GM19468 (cell line): Measurements from ENCODE around the gene CFAP54.
"Not testable (repeated sequence)": the region's sequence is repeated elsewhere in the genome, so short reads cannot be mapped to it uniquely, and the experiment has no call there.

Experiments used
- ATAC-seq: cut with Tn5 transposase; IDR thresholded peaks from one replicate; pipeline ENCODE4 v1.9.1; 2021; ENCODE audit warnings: mild to moderate bottlenecking, moderate library complexity, moderate number of reproducible peaks; ENCODE audit not compliant: unreplicated experiment; ENCODE audit errors: extremely low read depth

CFAP54 gene

GRCh38 chr12:96471368-96472050 lies 17.9 kb upstream of the CFAP54 start:
- ATAC-seq: no peak

DNA sequence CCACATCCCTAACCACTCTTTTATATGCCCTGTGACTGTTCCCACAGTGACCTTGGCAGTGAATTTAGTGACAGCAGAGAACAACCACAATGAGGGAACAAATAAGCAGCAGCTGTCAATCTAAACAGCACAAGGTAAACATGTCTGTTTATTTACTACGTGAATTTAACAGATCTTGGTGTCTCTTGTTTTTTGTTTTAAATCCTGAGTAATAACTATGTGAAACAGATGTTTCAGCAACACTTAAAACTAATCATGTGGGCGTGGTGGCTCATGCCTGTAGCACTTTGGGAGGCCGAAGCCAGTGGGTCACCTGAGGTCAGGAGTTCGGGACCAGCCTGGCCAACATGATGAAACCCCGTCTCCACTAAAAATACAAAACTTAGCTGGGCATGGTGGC lies 17.0 kb upstream of the CFAP54 start:
- ATAC-seq: no peak

GRCh38 chr12:96473394-96474093 lies 15.8 kb upstream of the CFAP54 start:
- no peak for ATAC-seq

GRCh38 chr12:96474206-96474605 lies 15.2 kb upstream of the CFAP54 start:
- ATAC-seq: no peak

GRCh38 chr12:96478011-96478410 lies 11.4 kb upstream of the CFAP54 start:
- no peak for ATAC-seq

- no peak for ATAC-seq
Measured at GRCh38 chr12:96482086-96482485, 7.3 kb upstream of the CFAP54 start.

DNA sequence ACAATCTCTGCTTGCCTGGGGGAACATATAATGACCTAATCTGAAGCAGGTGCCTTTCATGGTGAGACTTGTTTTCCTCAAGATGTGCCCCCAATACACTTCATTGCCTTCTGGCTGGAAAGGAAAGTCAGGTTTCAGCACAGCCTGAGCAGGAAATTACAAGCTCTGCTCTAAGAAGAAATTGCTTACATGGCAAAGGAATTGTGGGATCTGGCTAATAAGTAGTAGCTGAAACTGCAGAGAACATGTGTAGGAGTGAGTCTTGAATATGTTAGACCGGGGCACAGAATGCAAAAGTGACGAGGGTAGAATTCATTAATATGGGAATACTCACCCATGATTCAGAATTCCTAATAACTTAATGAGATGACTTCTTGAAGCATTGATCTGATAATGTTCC lies 6.3 kb upstream of the CFAP54 start:
- no peak for ATAC-seq

GRCh38 chr12:96486751-96487613 lies 2.4 kb upstream of the CFAP54 start:
- no peak for ATAC-seq

- no peak for ATAC-seq
Measured at GRCh38 chr12:96487634-96488033, 1.7 kb upstream of the CFAP54 start.

DNA sequence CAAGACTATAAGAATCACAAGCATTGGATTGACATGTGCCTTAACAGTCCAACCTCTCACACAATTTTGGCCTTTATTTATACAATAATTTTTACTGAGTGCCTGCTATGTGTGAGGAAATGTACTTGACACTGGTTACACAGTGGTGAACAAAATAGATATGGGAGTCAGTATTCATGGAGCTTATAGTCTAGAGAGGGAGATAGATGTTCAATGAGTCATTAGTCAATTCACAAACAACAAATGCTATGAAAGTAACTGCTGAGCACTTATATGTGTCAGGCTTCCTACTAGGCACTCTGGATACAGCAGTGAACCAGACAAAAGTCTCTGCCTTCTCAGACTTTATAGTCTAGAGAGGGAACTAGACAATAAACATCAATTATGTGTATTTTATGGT lies 3.7 kb downstream of the CFAP54 start:
- ATAC-seq: no peak

GRCh38 chr12:96494154-96494553 lies 4.8 kb downstream of the CFAP54 start:
- not testable (repeated sequence) for ATAC-seq

GRCh38 chr12:96495155-96495554 lies 5.8 kb downstream of the CFAP54 start:
- ATAC-seq: no peak

DNA sequence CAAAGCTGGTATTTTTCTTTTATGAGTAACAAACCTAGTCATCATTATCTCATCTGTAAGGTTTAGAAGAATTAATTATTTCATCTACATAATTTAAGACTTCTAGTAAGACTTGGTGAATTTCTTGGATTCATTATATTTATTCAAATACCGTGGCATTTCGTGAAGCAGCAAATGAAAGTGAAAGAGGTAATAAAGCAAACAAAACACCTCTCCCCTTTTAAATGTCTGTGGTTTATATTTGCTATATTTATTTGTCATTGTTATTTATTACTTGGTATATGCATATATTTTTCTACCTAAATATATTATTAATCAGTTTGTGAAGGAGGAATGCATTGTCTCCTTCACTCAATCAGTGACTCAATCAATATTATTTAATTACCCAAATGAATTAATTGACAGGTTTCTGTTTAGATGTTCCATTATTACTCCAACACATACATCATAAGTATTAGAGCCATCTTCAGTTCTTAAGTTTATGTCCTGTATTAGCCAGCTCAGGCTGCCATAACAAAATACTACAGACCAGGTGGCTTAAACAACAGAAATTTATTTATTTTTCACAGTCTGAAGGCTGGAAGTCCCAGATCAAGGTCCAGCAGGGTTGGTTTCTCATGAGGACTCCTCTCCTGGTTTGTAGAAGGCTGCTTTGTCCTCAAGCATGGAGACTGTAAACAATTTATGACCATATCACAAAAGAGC lies 6.6 kb downstream of the CFAP54 start:
- ATAC-seq: no peak

GRCh38 chr12:96496944-96497343 lies 7.6 kb downstream of the CFAP54 start:
- no peak for ATAC-seq

DNA sequence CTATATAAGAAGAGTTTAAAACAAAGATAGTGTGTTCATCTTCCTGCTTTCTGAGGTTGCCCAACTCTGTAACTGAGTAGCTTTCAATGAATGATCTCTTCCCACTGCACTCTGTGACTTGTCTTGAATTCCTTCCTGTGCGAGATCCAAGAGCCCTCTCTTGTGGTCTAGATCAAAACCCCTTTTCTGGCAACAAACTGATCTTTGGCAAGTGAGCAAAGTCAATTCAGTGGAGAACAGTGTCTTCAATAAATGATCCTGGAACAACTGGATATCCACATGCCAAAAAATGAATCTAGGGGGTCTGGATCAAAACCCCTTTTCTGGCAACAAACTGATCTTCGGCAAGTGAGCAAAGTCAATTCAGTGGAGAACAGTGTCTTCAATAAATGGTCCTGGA lies 8.5 kb downstream of the CFAP54 start:
- no peak for ATAC-seq

- ATAC-seq: no peak
Measured at GRCh38 chr12:96500693-96501092, 11.3 kb downstream of the CFAP54 start.

GRCh38 chr12:96501133-96501761 lies 11.9 kb downstream of the CFAP54 start:
- ATAC-seq: peak; percentile 74

GRCh38 chr12:96501908-96502307 lies 12.5 kb downstream of the CFAP54 start:
- ATAC-seq: no peak

DNA sequence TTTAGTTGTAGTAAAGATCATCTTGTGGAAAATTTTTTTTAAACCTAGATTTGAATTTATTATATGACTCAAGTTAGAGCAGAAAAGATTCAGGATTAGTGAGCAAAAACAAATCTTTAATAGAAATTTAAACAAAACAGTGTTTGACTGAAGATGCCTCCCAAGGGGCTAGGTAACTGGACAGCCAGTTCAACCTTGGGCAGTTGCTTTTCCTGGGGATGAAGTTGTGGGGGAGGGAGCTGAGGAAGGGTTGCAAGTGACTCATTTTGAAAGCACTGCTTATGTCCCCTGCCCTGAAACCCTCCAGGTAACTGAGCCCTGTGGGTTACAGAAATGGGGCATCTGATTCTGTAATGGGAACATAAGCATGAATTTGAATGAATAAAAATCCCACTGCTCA lies 13.1 kb downstream of the CFAP54 start:
- ATAC-seq: no peak

GRCh38 chr12:96502949-96503532 lies 13.7 kb downstream of the CFAP54 start:
- ATAC-seq: no peak
